Spleen (tissue), 11 donors: Measurements from ENCODE around the gene LRP3. TPM values are rescaled to one million over a fixed set of nuclear protein-coding genes. Genes with fewer than 3 reads are reported as not detected.

ENCODE experiments used
- DNase-seq: peaks from one replicate; pipeline ENCODE4 v3.0.0-alpha.2; 2020
- H3K27ac ChIP-seq, 8 donors: fragments of 200-600 bp; sonication (generic) in 7 of 8; 1 replicate in 4 of 8; 2 replicates in 4 of 8; pipeline versions ENCODE4 v1.5.0 to v1.8.0; 2016 to 2021; ENCODE audit warnings: inconsistent platforms in 4 of 8, mild to moderate bottlenecking in 4 of 8, moderate library complexity in 1 of 8
- H3K27me3 ChIP-seq, 7 donors: fragments of 200-600 bp; sonication (generic) in 6 of 7; replicated peaks in 1 of 7; 1 replicate in 4 of 7; 2 replicates in 3 of 7; pipeline versions ENCODE4 v1.5.0 to v1.8.0; 2016 to 2021; ENCODE audit warnings: inconsistent platforms in 3 of 7, mild to moderate bottlenecking in 1 of 7
- H3K36me3 ChIP-seq, 6 donors: fragments of 200-600 bp; sonication (generic) in 5 of 6; 1 replicate in 4 of 6; 2 replicates in 2 of 6; pipeline versions ENCODE4 v1.5.0 to v1.8.0; 2016 to 2021; ENCODE audit warnings: inconsistent platforms in 2 of 6
- H3K4me1 ChIP-seq, 6 donors: fragments of 200-600 bp; sonication (generic) in 5 of 6; 1 replicate in 3 of 6; 2 replicates in 3 of 6; pipeline versions ENCODE4 v1.5.0 to v1.8.0; 2016 to 2021; ENCODE audit warnings: inconsistent platforms in 3 of 6
- H3K4me3 ChIP-seq, 8 donors: fragments of 200-600 bp; sonication (generic) in 7 of 8; 1 replicate in 4 of 8; 2 replicates in 4 of 8; pipeline versions ENCODE4 v1.5.0 to v1.8.0; 2016 to 2021; ENCODE audit warnings: inconsistent platforms in 4 of 8, mild to moderate bottlenecking in 4 of 8, moderate library complexity in 2 of 8
- H3K9me3 ChIP-seq, 8 donors: fragments of 200-600 bp; sonication (generic) in 7 of 8; 1 replicate in 4 of 8; 2 replicates in 4 of 8; pipeline versions ENCODE4 v1.5.0 to v1.8.0; 2016 to 2021; ENCODE audit warnings: inconsistent platforms in 4 of 8
- POLR2A ChIP-seq, 3 donors: fragments of 450-650 bp; IDR thresholded peaks; one replicate each; pipeline ENCODE4 v1.5.1; 2017; ENCODE audit warnings: antibody characterized with exemption in 3 of 3, mild to moderate bottlenecking in 1 of 3
- POLR2AphosphoS5 ChIP-seq, 3 donors: sonication (generic); formaldehyde crosslinking; IDR thresholded peaks; one replicate each; pipeline ENCODE4 v1.5.1; 2017; ENCODE audit warnings: antibody characterized with exemption in 3 of 3
- whole genome bisulfite sequencing, 5 donors: extraction: QIAGEN DNeasy Blood & Tissue Kit in 3 of 5; methylation state at CpG; one replicate each; pipeline versions ENCODE4 v1.1.5 to v1.1.7; 2013 to 2018; 5-methylcytosine and 5-hydroxymethylcytosine counted together
- intact Hi-C: fragments of 100-400 bp; cut with DNase I; formaldehyde crosslinking; loops from one replicate; pipeline ENCODE4 v1.15.0; 2023; ENCODE audit warnings: low total_unique reads
- polyA plus RNA-seq, 3 donors: library from polyadenylated mRNA; stranded (reverse); fragments of 200-250 nt; gene quantifications; one replicate each; pipeline ENCODE4 v1.2.1, GENCODE V29; 2013
- total RNA-seq, 7 donors: library from RNA; depleted of rRNA in 3 of 7; stranded (reverse); fragments of >200 nt in 3 of 7; fragmentation: NEBNext Ultra II Directional in 4 of 7; extraction: Animal tissue kit (Norgen Biotek cat#: 25700) in 4 of 7; gene quantifications; one replicate each; pipeline versions ENCODE4 v1.1.0 to v1.2.1, GENCODE V29; 2016 to 2021
- TF ChIP-seq, protein P1 (sequence below), 11 experiments: fragments of 200-600 bp in 7 of 11; fragments of 450-650 bp in 4 of 11; sonication (generic) in 4 of 11; IDR thresholded peaks in 8 of 11; conservative IDR thresholded peaks in 3 of 11; 1 replicate in 7 of 11; 2 replicates in 4 of 11; pipeline versions ENCODE4 v1.4.0 to v1.8.0; 2016 to 2021; ENCODE audit warnings: antibody characterized with exemption in 11 of 11, inconsistent platforms in 4 of 11, mild to moderate bottlenecking in 1 of 11
- donor health status: healthy with polysubstance abuse.
- donor health status: DM: no; HTN: no; CAD: no; lungs with moderate emphysema.
- donor health status: DM: no; HTN: no; CAD: no.
- donor health status: Bipolar disorder and iron deficiency.
- donor health status: healthy.
- donor health status: DM: no; HTN: no; CAD: no.
- donor health status: DM: yes; HTN: yes; CAD: no.

The LRP3 gene
- total and polyA plus RNA-seq, 10 donors = 1.4 to 12.8 (median 8.2) TPM

DNA sequence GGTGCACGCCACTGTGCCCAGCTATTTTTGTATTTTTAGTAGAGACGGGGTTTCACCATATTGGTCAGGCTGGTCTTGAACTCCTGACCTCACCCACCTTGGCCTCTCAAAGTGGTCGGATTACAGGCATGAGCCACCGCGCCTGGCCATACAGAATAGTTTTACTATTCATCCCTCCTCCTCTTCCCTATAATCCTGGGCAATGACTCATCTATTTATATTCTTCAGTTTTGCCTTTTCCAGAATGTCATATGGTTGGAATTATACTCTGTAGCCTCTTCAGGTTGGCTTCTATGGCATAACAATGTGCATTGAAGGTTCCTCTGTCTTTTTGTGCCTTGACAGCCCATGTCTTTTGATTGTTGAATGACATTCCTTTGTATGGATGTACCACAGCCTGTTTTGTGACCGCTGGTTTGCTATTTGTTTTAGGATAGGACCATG is 22.2 kb upstream of the LRP3 start:
- no peaks in the 10 kb centered on the region for H3K27me3 ChIP-seq
- H3K36me3 ChIP-seq = no peaks in the 10 kb centered on the region
- TF ChIP-seq POLR2AphosphoS5 (IDR thresholded peaks at IDR 0.05) (no peak), POLR2A (IDR thresholded peaks at IDR 0.05) (no peak)
- TF ChIP-seq, protein P1, sequence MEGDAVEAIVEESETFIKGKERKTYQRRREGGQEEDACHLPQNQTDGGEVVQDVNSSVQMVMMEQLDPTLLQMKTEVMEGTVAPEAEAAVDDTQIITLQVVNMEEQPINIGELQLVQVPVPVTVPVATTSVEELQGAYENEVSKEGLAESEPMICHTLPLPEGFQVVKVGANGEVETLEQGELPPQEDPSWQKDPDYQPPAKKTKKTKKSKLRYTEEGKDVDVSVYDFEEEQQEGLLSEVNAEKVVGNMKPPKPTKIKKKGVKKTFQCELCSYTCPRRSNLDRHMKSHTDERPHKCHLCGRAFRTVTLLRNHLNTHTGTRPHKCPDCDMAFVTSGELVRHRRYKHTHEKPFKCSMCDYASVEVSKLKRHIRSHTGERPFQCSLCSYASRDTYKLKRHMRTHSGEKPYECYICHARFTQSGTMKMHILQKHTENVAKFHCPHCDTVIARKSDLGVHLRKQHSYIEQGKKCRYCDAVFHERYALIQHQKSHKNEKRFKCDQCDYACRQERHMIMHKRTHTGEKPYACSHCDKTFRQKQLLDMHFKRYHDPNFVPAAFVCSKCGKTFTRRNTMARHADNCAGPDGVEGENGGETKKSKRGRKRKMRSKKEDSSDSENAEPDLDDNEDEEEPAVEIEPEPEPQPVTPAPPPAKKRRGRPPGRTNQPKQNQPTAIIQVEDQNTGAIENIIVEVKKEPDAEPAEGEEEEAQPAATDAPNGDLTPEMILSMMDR (IDR thresholded peaks at IDR 0.05 in 8 of 11, conservative IDR thresholded peaks at IDR 0.05 in 3 of 11) = no peak
- H3K4me1 ChIP-seq = peaks cover 8 to 44% (median 27%) of the 10 kb centered on the region in 6 donors
- H3K9me3 ChIP-seq = peaks cover 0 to 21% (median 12%) of the 10 kb centered on the region in 8 donors
- H3K27ac ChIP-seq = no peak overlapping the region
- DNase-seq = peak; percentile 12
- no peak overlapping the region for H3K4me3 ChIP-seq
- intact Hi-C loops = no loop called here
- WGBS, 5 donors = 87 to 95% (median 92%) methylated on average over 6 of the region's 6 CpGs

DNA sequence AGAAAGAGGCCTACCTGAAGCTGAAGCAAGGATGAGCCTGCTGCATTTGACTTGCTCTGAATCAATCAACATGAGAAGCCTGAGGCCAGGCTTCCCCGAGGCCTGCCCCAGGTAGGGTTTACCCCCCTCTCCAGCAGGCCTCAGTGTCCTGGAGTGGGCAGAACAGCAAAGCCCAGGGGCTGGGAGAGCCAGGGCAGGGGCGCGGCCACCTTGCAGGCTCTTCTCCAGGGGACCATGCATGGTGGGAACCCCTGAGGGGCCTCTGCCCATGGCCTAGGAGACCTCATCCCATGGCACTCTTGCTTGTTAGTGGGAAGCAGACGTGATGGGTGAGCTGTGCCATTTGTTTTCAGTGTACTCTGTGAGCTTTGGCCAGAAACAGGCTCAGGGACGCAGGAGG is 19.9 kb upstream of the LRP3 start:
- no peak for TF ChIP-seq POLR2AphosphoS5 (IDR thresholded peaks at IDR 0.05)
- TF ChIP-seq, protein P1 (IDR thresholded peaks at IDR 0.05 in 8 of 11, conservative IDR thresholded peaks at IDR 0.05 in 3 of 11) = no peak
- no peak for TF ChIP-seq POLR2A (IDR thresholded peaks at IDR 0.05)
- Histone ChIP-seq H3K27me3 (no peaks in the 10 kb centered on the region), H3K27ac (no peak overlapping the region), H3K9me3 (no peaks in the 10 kb centered on the region), H3K36me3 (no peaks in the 10 kb centered on the region), H3K4me3 (no peak overlapping the region), H3K4me1 (peaks cover 12 to 57% (median 39%) of the 10 kb centered on the region in 6 donors)
- intact Hi-C loops = no loop called here
- DNase-seq = peak; percentile 74
- WGBS, 5 donors = 77 to 98% (median 92%) methylated on average over 5 of the region's 5 CpGs

DNA sequence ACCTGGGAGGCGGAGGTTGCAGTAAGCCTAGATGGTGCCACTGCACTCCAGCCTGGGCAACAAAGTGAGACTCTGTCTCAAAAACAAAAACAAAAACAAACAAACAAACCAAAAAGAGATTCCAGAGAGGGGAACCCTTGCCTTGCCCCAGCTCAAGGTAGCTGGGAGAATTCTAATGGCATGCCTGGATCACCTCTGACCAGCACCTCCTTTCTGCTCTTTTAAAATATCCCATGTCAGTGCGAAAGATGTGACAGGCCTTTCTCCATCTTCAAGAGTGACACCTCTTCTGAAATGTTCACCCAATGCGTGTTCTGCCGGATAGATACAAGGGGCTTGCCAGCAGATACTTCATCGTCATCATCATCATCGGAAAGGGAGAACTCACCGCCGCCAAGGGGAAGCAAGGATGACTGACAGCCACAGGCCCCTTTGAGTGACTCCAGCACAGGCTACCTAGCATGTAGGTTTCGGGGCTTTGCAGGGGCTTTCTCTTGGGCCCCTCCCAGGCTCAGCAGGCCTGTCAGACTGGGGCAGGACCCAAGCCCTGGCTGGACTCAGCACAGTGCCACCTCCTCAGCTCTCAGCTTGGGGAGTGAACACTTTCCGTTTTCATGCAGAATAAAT is 18.9 kb upstream of the LRP3 start:
- intact Hi-C loops = no loop called here
- DNase-seq = peak; percentile 76
- WGBS, 5 donors = 86 to 97% (median 91%) methylated on average over 9 to 10 of the region's 10 CpGs
- Histone ChIP-seq H3K27me3 (no peaks in the 10 kb centered on the region), H3K9me3 (no peaks in the 10 kb centered on the region), H3K36me3 (no peaks in the 10 kb centered on the region), H3K27ac (peak overlapping the region in 1 of 8 donors; percentile 97), H3K4me3 (peak overlapping the region in 3 of 8 donors; percentile 78 to 97 (median 92)), H3K4me1 (peaks cover 12 to 57% (median 39%) of the 10 kb centered on the region in 6 donors)
- TF ChIP-seq, protein P1 (IDR thresholded peaks at IDR 0.05 in 8 of 11, conservative IDR thresholded peaks at IDR 0.05 in 3 of 11) = no peak
- TF ChIP-seq POLR2AphosphoS5 (IDR thresholded peaks at IDR 0.05) (no peak), POLR2A (IDR thresholded peaks at IDR 0.05) (no peak)

DNA sequence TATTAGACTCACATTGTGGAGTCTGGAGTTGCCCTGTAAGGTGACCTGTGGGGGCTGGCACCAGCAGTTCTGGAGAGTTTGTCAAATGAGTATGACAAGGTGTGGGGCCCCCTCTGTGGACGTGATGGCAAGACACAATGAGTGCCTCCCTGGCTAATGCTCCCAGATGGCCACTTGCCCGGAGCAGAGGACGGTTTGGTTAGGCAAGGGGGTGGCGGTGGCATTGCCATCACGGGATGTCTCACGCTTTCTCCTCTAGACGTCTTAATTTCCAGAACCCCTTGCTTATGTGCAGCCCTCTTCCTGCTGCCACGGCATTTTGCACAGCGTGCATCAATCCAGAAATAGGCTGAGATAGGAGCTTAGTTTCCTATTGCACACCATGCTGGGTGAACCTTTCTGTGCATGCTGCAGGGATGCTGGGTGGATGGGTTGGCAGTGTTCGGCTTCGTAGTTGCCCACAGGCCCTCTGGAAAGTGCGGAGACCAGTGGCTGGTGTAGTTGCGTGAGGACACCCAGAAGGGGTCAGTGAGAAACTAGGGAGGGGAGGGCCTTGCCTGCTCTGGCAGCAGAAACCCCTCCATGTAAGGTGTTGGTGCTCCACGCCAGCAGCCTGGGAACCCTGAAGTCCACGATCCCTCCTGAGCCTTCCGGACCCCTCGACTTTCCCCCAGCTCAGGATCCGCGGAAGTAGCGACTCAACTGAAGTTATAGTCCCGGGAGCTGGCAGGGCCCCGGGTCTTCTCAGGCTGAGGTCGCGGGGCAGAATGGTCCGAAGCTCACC is 18.1 kb upstream of the LRP3 start:
- TF ChIP-seq POLR2AphosphoS5 (IDR thresholded peaks at IDR 0.05) = no peak
- TF ChIP-seq, protein P1 (IDR thresholded peaks at IDR 0.05 in 8 of 11, conservative IDR thresholded peaks at IDR 0.05 in 3 of 11) = no peak
- no peak for TF ChIP-seq POLR2A (IDR thresholded peaks at IDR 0.05)
- peak; percentile 82 for DNase-seq
- intact Hi-C loops = no loop called here
- peak overlapping the region; percentile 66 to 97 (median 82) for H3K4me3 ChIP-seq
- WGBS, 5 donors = 12 to 28% (median 13%) methylated on average over 11 to 25 of the region's 25 CpGs
- H3K27me3 ChIP-seq = no peaks in the 10 kb centered on the region
- H3K36me3 ChIP-seq = no peaks in the 10 kb centered on the region
- H3K27ac ChIP-seq = peak overlapping the region; percentile 91 to 98 (median 96)
- H3K9me3 ChIP-seq = no peaks in the 10 kb centered on the region
- H3K4me1 ChIP-seq = peaks cover 12 to 57% (median 39%) of the 10 kb centered on the region in 6 donors
